ENCODE results near the gene KRTAP10-1.
"Not testable (repeated sequence)": the region's sequence is repeated elsewhere in the genome, so short reads cannot be mapped to it uniquely, and the experiment has no call there.

KRTAP10-1 gene

GRCh38 chr21:44539991-44540666 lies at the start of gene KRTAP10-1:
KRTAP10-1 (minus strand) TSS chr21:44540195; CDS start chr21:44540150, 45 bp downstream.
- Mint-ChIP-seq H3K4me1 (ENCODE audit: low read depth) (no peaks in the 10 kb centered on the region), H3K27ac (no peak within 1 kb of the TSS), H3K27me3 (ENCODE audit: low read depth) (peaks cover 6% of the 10 kb centered on the region), H3K36me3 (ENCODE audit: low read depth) (no peaks in the 10 kb centered on the region), H3K4me3 (no peak within 1 kb of the TSS), H3K9me3 (no peaks in the 10 kb centered on the region)

GRCh38 chr21:44589094-44589493 lies 49.1 kb upstream of the KRTAP10-1 start:
- no peaks in the 10 kb centered on the region for H3K36me3 Mint-ChIP-seq (ENCODE audit: low read depth)
- H3K4me1 Mint-ChIP-seq (ENCODE audit: low read depth): peaks cover 4% of the 10 kb centered on the region
- no peaks in the 10 kb centered on the region for H3K9me3 Mint-ChIP-seq
- H3K4me3 Mint-ChIP-seq: no peak overlapping the region
- no peak overlapping the region for H3K27ac Mint-ChIP-seq
- peaks cover 49% of the 10 kb centered on the region for H3K27me3 Mint-ChIP-seq (ENCODE audit: low read depth)

- Mint-ChIP-seq H3K9me3 (peaks cover 19% of the 10 kb centered on the region), H3K4me1 (ENCODE audit: low read depth) (peaks cover 15% of the 10 kb centered on the region), H3K27ac (no peak overlapping the region), H3K27me3 (ENCODE audit: low read depth) (peaks cover 46% of the 10 kb centered on the region), H3K36me3 (ENCODE audit: low read depth) (peaks cover 3% of the 10 kb centered on the region), H3K4me3 (no peak overlapping the region)
Observed at GRCh38 chr21:44585892-44586291, 45.9 kb upstream of the KRTAP10-1 start.

- Mint-ChIP-seq H3K4me3 (no peak overlapping the region), H3K4me1 (ENCODE audit: low read depth) (peaks cover 15% of the 10 kb centered on the region), H3K27ac (no peak overlapping the region), H3K36me3 (ENCODE audit: low read depth) (peaks cover 3% of the 10 kb centered on the region), H3K27me3 (ENCODE audit: low read depth) (peaks cover 41% of the 10 kb centered on the region), H3K9me3 (peaks cover 25% of the 10 kb centered on the region)
Observed at GRCh38 chr21:44583800-44584147, 43.8 kb upstream of the KRTAP10-1 start.

- peaks cover 38% of the 10 kb centered on the region for H3K27me3 Mint-ChIP-seq (ENCODE audit: low read depth)
- H3K4me1 Mint-ChIP-seq (ENCODE audit: low read depth): peaks cover 15% of the 10 kb centered on the region
- H3K4me3 Mint-ChIP-seq: no peak overlapping the region
- peaks cover 27% of the 10 kb centered on the region for H3K9me3 Mint-ChIP-seq
- H3K36me3 Mint-ChIP-seq (ENCODE audit: low read depth): peaks cover 3% of the 10 kb centered on the region
- no peak overlapping the region for H3K27ac Mint-ChIP-seq
Observed at GRCh38 chr21:44583089-44583799, 43.2 kb upstream of the KRTAP10-1 start.

GRCh38 chr21:44582055-44582454 lies 42.1 kb upstream of the KRTAP10-1 start:
- peaks cover 37% of the 10 kb centered on the region for H3K9me3 Mint-ChIP-seq
- H3K27me3 Mint-ChIP-seq (ENCODE audit: low read depth): peaks cover 26% of the 10 kb centered on the region
- peaks cover 15% of the 10 kb centered on the region for H3K4me1 Mint-ChIP-seq (ENCODE audit: low read depth)
- H3K27ac Mint-ChIP-seq: no peak overlapping the region
- H3K36me3 Mint-ChIP-seq (ENCODE audit: low read depth): peaks cover 3% of the 10 kb centered on the region
- H3K4me3 Mint-ChIP-seq: no peak overlapping the region

GRCh38 chr21:44581158-44581557 lies 41.2 kb upstream of the KRTAP10-1 start:
- H3K9me3 Mint-ChIP-seq: peaks cover 44% of the 10 kb centered on the region
- H3K36me3 Mint-ChIP-seq (ENCODE audit: low read depth): peaks cover 3% of the 10 kb centered on the region
- H3K4me3 Mint-ChIP-seq: no peak overlapping the region
- H3K27me3 Mint-ChIP-seq (ENCODE audit: low read depth): peaks cover 17% of the 10 kb centered on the region
- H3K4me1 Mint-ChIP-seq (ENCODE audit: low read depth): peaks cover 15% of the 10 kb centered on the region
- no peak overlapping the region for H3K27ac Mint-ChIP-seq

- not testable (repeated sequence) for H3K27ac Mint-ChIP-seq; H3K36me3 Mint-ChIP-seq (ENCODE audit: low read depth); H3K4me3 Mint-ChIP-seq
- H3K4me1 Mint-ChIP-seq (ENCODE audit: low read depth): peaks cover 15% of the 10 kb centered on the region
- peaks cover 51% of the 10 kb centered on the region for H3K9me3 Mint-ChIP-seq
- H3K27me3 Mint-ChIP-seq (ENCODE audit: low read depth): peaks cover 13% of the 10 kb centered on the region
Observed at GRCh38 chr21:44580231-44580821, 40.3 kb upstream of the KRTAP10-1 start, which contains the start of gene KRTAP10-5. KRTAP10-5 (minus strand) TSS chr21:44580604; CDS start chr21:44580578, 26 bp downstream.

- H3K36me3 Mint-ChIP-seq (ENCODE audit: low read depth): peaks cover 3% of the 10 kb centered on the region
- no peak overlapping the region for H3K4me3 Mint-ChIP-seq
- H3K27me3 Mint-ChIP-seq (ENCODE audit: low read depth): peaks cover 11% of the 10 kb centered on the region
- peaks cover 51% of the 10 kb centered on the region for H3K9me3 Mint-ChIP-seq
- peaks cover 16% of the 10 kb centered on the region for H3K4me1 Mint-ChIP-seq (ENCODE audit: low read depth)
- H3K27ac Mint-ChIP-seq: no peak overlapping the region
Observed at GRCh38 chr21:44579833-44580144, 39.8 kb upstream of the KRTAP10-1 start.

- Mint-ChIP-seq H3K27me3 (ENCODE audit: low read depth) (peaks cover 7% of the 10 kb centered on the region), H3K36me3 (ENCODE audit: low read depth) (peaks cover 3% of the 10 kb centered on the region), H3K9me3 (peaks cover 51% of the 10 kb centered on the region)
Observed at GRCh38 chr21:44579056-44579832, 39.2 kb upstream of the KRTAP10-1 start.

GRCh38 chr21:44578371-44579055 lies 38.5 kb upstream of the KRTAP10-1 start:
- no peak overlapping the region for H3K27ac Mint-ChIP-seq
- peaks cover 5% of the 10 kb centered on the region for H3K27me3 Mint-ChIP-seq (ENCODE audit: low read depth)
- H3K4me1 Mint-ChIP-seq (ENCODE audit: low read depth): peaks cover 6% of the 10 kb centered on the region
- H3K4me3 Mint-ChIP-seq: no peak overlapping the region
- H3K9me3 Mint-ChIP-seq: peaks cover 51% of the 10 kb centered on the region
- H3K36me3 Mint-ChIP-seq (ENCODE audit: low read depth): peaks cover 3% of the 10 kb centered on the region

More at GRCh38 chr21:44579056-44579832, 39.2 kb upstream of the KRTAP10-1 start:
- H3K4me3 Mint-ChIP-seq: no peak overlapping the region
- H3K27ac Mint-ChIP-seq: no peak overlapping the region
- H3K4me1 Mint-ChIP-seq (ENCODE audit: low read depth): peaks cover 14% of the 10 kb centered on the region

- Mint-ChIP-seq H3K4me1 (ENCODE audit: low read depth) (peaks cover 2% of the 10 kb centered on the region), H3K36me3 (ENCODE audit: low read depth) (no peaks in the 10 kb centered on the region), H3K9me3 (peaks cover 33% of the 10 kb centered on the region), H3K4me3 (no peak overlapping the region), H3K27ac (no peak overlapping the region), H3K27me3 (ENCODE audit: low read depth) (peaks cover 5% of the 10 kb centered on the region)
Observed at GRCh38 chr21:44576025-44576420, 36.0 kb upstream of the KRTAP10-1 start.

GRCh38 chr21:44575307-44576024 lies 35.5 kb upstream of the KRTAP10-1 start:
- Mint-ChIP-seq H3K4me3 (no peak overlapping the region), H3K4me1 (ENCODE audit: low read depth) (peaks cover 2% of the 10 kb centered on the region), H3K27ac (no peak overlapping the region), H3K27me3 (ENCODE audit: low read depth) (peaks cover 5% of the 10 kb centered on the region), H3K9me3 (peaks cover 27% of the 10 kb centered on the region), H3K36me3 (ENCODE audit: low read depth) (no peaks in the 10 kb centered on the region)

All from T-helper 1 cell treated with Interleukin-12 subunit alpha and Interleukin-12 subunit beta and Interleukin-4 antibody, amounts not matched to agents 30 μg/mL and 1 μg/mL, for 36 hours (primary cell).